NK-92 (cell line): ENCODE measurements around the gene CLK2.

ENCODE experiments used
- DNase-seq: peaks from one replicate; lab custom pipeline; 2025; ENCODE audit not compliant: unreplicated experiment; lab: John Stamatoyannopoulos, UW

CLK2 gene

DNA sequence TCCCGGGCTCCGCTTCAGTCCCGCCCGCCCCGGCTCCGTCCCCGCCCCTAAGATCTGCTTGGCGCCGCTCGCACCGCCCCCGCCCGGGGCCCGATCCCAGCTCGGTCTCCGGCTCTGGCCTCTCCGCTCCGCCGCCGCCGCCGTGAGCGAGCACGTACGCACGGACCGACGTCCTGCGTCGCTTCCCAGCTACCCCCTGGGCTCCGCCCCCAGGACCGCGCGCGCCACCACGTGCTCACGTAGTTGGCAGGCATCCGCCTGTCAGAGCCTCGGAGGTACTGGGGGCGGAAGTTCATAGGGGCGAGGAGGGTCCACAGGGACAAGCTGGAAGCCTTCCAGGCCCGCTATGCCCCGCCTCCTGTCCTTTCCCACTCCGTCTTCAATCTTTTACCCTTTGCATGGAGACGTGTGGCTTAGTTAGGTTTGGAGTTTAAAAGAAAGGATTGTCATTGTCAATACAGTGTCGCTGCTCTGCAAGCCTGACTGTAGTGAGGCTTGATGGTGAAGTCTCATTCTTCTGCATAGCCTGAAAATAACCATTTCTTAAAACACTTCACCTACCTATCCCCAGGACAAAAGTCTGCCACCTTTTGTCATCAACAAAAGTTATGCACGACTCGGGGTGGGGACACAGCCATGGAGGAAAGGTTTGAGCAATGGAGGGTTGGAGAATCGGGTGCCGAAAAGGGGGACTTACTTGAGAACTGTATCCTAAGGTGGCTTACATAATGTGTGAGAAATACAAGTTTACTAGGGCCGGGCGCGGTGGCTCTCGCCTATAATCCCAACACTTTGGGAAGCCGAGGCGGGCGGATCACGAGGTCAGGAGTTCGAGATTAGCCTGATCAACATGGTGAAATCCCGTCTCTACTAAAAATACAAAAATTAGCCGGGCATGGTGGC lies at the start of gene CLK2:
TSS of gene CLK2 (minus strand) at position 162 of the 903 bp plus-strand sequence. CDS start 2,527 bp downstream, outside the sequence.
- DNase-seq, result peak; percentile 30

DNA sequence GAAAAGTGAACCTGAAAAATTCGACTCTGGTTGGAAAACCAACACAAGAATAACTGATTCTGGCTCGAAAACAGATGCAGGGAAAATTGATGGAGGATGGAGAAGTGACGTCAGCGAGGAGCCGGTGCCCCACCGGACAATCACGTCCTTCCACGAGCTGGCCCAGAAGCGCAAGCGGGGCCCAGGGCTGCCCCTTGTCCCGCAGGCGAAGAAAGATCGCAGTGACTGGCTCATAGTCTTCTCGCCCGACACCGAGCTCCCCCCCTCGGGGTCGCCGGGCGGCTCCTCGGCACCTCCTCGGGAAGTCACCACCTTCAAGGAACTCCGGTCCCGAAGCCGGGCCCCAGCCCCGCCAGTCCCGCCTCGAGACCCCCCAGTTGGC lies 49.3 kb upstream of the CLK2 start:
- DNase-seq, result no peak

DNA sequence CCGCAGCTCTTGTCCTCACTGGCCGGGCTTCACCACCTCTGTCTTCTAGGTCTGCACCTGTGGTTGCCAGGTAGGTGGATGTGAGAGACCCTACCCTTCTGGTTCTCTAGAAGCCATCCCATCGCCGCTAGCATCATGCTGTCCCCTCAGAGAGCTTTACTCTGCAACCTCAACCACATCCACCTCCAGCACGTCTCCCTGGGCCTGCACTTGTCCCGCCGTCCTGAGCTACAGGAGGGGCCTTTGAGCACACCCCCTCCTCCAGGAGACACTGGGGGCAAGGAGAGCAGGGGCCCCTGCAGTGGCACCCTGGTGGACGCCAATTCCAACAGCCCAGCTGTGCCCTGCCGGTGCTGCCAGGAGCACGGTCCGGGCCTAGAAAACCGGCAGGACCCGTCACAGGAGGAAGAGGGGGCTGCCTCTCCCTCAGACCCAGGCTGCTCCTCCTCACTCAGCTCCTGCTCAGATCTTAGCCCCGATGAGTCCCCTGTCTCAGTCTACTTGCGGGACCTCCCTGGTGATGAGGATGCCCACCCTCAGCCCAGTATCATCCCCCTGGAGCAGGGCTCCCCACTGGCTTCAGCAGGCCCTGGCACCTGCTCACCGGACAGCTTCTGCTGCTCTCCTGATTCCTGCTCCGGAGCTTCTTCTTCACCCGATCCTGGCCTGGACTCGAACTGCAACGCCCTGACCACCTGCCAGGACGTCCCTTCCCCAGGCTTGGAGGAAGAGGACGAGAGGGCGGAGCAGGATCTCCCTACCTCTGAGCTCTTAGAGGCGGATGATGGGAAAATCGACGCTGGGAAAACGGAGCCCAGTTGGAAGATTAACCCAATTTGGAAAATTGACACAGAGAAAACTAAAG lies 48.6 kb upstream of the CLK2 start:
- no peak for DNase-seq

- no peak for DNase-seq
Observed at GRCh38 chr1:155320661-155321617, 47.6 kb upstream of the CLK2 start, which contains the start of gene RUSC1. TSS of gene RUSC1 (plus strand) at chr1:155320894. CDS start at chr1:155321774, 880 bp downstream.

- no peak for DNase-seq
Observed at GRCh38 chr1:155320252-155320651, 46.9 kb upstream of the CLK2 start.

DNA sequence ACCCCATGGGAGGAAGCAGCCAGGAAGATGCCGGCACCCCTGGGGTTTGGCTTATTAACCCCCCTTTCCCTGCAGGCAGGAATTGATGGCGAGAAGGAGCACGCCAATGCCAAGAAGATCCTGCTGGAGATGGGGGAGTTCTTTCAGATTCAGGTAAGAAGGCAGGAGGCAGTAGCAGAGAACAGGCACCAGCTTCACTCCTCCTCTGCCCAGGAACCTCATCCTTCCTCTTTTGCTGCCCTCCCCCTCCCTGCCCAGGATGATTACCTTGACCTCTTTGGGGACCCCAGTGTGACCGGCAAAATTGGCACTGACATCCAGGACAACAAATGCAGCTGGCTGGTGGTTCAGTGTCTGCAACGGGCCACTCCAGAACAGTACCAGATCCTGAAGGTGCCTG lies 46.2 kb upstream of the CLK2 start:
- no peak for DNase-seq

GRCh38 chr1:155318082-155318481 lies 44.8 kb upstream of the CLK2 start:
- no peak for DNase-seq

DNA sequence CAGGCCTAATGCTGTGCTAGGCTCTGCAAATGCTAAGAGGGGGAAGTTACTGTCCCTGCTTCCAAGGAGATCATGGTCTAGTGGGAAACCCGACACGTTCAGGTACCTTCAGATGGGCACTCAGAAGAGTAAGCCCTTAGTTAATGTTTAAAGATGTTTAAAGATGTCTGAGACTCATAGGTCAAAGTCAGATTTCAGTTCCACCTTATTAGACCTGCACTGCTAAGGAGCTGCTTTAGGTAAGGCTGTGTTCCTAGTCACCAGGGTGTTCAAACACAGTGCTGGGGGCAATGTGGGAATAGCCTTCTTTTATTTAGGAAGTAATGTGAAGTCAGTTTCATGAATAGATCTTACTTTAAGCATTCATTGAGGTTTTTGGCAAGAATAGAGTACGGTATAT lies 43.6 kb upstream of the CLK2 start:
- no peak for DNase-seq

GRCh38 chr1:155313261-155313660 lies 40.0 kb upstream of the CLK2 start:
- no peak for DNase-seq

DNA sequence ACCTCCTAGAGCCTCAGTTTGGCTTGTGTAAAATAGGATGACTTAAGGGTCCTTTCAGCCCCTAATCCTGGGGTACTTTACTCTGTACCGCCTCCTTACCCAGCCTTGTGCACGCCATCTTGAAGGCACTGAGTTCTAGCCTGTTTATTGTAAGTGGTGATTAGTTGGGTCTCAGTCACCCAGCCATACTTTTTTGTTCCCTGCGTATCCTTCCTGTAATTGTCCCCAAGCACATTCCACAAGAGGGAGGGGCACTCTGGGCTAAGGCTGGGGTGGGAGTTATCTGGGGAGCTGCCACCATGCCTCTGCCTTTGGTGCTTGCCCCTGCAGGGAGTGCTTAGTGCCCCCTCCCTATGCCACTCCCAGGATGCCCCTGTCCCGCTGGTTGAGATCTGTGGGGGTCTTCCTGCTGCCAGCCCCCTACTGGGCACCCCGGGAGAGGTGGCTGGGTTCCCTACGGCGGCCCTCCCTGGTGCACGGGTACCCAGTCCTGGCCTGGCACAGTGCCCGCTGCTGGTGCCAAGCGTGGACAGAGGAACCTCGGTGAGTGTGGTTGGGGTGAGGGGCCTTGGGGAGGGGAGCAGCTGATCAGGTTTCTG lies 36.2 kb upstream of the CLK2 start:
- no peak for DNase-seq

DNA sequence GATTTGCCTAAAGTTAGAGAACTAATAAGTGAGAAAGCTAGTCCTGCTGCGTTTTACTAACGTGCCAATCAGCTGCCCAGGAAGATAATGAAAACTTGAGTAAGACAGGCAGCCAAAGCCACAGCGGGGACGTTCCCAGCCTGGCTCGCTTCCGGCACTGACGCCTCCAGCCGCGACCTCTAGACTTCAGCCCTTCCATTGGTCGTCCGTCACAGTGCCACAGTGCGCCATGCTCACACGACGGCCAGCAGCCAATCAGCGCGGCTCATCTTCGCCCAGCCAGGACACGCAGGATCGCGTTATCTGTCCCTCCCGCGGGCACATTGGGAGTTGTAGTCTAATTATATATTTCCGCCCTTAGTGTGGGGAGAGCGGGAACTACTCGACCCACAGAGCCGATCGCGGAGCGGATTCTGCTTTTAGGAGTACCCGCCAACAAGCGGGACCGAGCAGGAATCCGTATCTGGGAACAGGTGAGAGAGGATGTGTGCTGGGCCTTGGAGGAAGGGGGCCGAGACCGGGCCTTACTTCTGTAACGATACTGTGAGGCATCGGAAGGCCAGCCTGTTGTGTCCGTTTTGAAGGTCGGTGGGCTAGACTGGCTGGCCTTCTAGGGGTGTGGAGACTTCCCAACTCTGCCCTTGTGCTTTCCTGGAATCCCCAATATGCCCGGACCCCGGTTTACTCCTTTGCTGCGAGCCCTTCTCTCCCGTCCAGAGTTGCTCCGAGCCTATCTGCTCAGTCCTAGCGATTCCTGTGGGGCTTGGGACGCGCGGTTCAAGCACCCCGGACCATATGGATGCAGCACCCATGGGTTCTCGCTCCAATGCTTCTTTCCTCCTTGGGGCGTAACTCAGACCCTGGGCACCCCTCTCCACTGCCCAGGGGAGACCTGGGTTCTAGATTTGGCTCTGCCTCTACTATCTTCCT lies 35.5 kb upstream of the CLK2 start, which contains the start of gene FDPS:
TSS of gene FDPS (plus strand) at position 374 of the 930 bp plus-strand sequence. CDS start 924 bp downstream, outside the sequence.
- peak; percentile 86 for DNase-seq

GRCh38 chr1:155307247-155307740 lies 34.0 kb upstream of the CLK2 start:
- no peak for DNase-seq

DNA sequence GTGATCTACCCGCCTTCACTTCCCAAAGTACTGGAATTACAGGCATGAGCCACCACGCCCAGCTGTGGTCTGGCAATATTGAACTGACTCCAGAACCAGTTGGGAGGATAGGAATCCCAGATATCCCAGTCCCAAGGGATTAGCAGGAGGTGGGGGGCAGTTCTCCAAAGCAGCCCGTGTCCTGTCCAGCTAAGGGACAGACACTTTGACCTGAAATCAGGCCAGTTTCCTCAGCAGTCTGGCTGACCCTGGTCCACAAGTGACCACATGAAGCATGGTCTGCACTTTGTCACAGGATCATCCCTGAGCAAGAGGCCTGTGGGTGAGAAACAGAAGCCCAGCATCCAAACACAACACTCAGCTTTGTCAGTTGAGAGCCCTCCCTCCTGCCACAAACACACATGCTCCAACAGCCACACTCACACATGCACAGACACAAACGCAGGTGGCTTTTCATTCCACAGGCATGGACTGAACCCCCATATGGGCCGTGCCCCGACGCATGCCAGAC lies 32.6 kb upstream of the CLK2 start:
- no peak for DNase-seq

DNA sequence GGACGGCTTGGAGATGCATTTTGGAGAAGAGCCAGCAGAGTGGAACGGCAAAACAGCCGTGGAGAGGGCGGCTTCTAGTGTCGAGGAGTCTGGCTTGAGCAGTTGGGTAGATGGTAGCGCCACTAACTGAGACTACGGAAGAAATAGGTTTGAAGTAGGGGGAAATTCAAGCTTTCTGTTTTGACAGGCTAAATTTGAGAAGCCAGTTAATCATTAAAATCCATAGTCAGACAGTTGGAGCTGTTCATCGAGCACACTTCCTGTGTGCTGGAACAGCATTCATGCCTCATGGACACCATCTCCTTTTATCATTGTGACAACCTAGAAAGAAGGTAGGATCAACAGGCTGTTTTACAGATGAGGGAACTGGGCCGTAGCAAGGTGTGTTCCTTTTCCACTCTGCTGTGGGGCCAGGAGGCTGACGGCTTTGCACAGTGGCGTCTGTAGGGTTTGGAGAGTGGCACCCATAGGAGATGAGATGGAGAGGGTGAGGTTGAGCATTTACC lies 31.3 kb upstream of the CLK2 start:
- DNase-seq, result no peak

GRCh38 chr1:155301342-155301841 lies 28.1 kb upstream of the CLK2 start, which contains the start of gene PKLR:
TSS of gene PKLR (minus strand) at chr1:155301438. CDS start at chr1:155301395, 43 bp downstream.
- no peak for DNase-seq

GRCh38 chr1:155300553-155301329 lies 27.4 kb upstream of the CLK2 start:
- no peak for DNase-seq

DNA sequence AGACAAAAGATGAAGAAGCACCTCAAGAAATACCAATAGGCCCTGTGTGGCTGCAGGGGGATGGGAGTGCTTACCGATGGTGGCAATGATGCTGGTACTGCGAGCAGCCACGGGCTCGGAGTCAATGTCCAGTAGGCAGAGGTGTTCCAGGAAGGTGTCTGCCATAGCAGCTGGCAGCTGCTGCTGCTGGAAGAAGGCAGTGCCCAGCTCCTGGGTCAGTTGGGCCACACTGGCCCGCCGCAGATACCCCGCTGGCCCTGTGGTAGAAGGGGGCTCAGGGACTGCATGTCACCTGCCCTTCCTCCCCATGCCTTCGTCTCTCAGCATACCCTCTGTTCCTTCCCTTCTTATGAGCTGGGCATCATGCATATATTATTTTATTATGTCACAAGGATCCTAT lies 26.7 kb upstream of the CLK2 start:
- no peak for DNase-seq
